HAP-1 (cell line): Measurements from ENCODE around the gene NBPF11.
"Not testable (repeated sequence)": the region's sequence is repeated elsewhere in the genome, so short reads cannot be mapped to it uniquely, and the experiment has no call there.

ENCODE experiments used
- DNase-seq, 2 experiments: peaks; one replicate each; pipeline ENCODE4 v3.0.0-alpha.2; 2016 to 2020; ENCODE audit warnings: low spot score in 2 of 2
- H3K27me3 ChIP-seq: fragments of 250-450 bp; sonication (Bioruptor Pico); 2 replicates; pipeline ENCODE4 v1.5.1; 2020; ENCODE audit warnings: low read depth, mild to moderate bottlenecking, moderate library complexity
- H3K36me3 ChIP-seq: fragments of 250-450 bp; sonication (Bioruptor Pico); replicated peaks from 2 replicates; pipeline ENCODE4 v1.5.1; 2020; ENCODE audit warnings: mild to moderate bottlenecking
- H3K4me1 ChIP-seq: fragments of 250-450 bp; sonication (Bioruptor Pico); 2 replicates; pipeline ENCODE4 v1.5.1; 2020; ENCODE audit warnings: mild to moderate bottlenecking
- H3K4me3 ChIP-seq: fragments of 250-450 bp; sonication (Bioruptor Pico); 2 replicates; pipeline ENCODE4 v1.5.1; 2020; ENCODE audit warnings: mild to moderate bottlenecking, moderate library complexity
- H3K9me3 ChIP-seq: fragments of 250-450 bp; sonication (Bioruptor Pico); 2 replicates; pipeline ENCODE4 v1.5.1; 2020; ENCODE audit warnings: mild to moderate bottlenecking, moderate library complexity
- in situ Hi-C: fragments of 300-500 bp; cut with MboI; formaldehyde crosslinking; loops from 3 replicates; pipeline ENCODE4 v1.14.3; 2020; ENCODE audit warnings: low sequenced_read_pairs, inconsistent platforms, mixed read lengths

NBPF11 gene

GRCh38 chr1:148138606-148139005 lies 13.5 kb downstream of the NBPF11 start:
- in situ Hi-C loops, H3K27me3 ChIP-seq: not testable (repeated sequence)

DNA sequence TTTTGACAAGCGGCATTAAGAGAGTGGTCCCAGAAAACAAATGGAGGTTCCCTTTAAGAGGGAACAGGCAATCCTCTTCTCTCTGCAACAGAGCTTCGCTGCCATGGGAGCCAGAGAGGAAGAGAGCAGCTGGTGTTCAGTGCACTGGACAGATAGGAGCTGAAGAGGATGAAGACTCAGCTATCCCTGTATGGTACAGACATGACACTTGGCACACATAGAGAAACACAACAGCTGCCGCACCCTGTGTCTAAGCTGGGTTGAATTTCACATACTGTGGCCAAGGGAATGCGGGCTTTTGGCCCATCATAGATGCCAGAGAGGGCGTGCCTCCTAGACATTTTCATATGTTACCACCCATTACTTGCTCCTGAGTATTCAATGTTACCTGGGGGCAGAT lies 29.7 kb downstream of the NBPF11 start:
- H3K27me3 ChIP-seq, H3K36me3 ChIP-seq, DNase-seq, H3K4me1 ChIP-seq, H3K4me3 ChIP-seq, in situ Hi-C loops, H3K9me3 ChIP-seq: not testable (repeated sequence)

More at GRCh38 chr1:148138606-148139005, 13.5 kb downstream of the NBPF11 start:
- not testable (repeated sequence) for DNase-seq, H3K9me3 ChIP-seq, H3K4me1 ChIP-seq, H3K36me3 ChIP-seq, H3K4me3 ChIP-seq

DNA sequence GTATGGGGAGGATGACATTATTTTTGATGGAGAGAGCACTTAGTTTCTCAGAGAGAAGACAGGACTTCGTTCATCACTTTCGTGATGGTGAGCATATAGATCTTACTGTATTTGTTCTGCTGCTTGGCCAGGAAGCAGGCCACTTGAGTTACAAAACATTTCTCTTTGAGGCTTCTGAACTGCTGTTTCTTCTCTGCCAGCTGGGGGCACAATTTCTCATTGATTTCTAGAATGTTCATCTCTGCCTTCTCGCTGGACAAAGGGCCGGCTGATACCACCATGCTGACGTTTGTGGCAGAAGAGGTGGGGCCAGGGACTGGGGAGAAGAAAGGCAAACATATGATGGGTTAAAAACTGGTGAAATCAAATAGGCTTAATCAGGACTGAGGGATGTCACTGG lies 31.7 kb downstream of the NBPF11 start:
- in situ Hi-C loops, H3K36me3 ChIP-seq, H3K27me3 ChIP-seq, H3K4me3 ChIP-seq, H3K4me1 ChIP-seq, H3K9me3 ChIP-seq: not testable (repeated sequence)
- peak in 1 of 2 experiments; percentile 10 for DNase-seq

GRCh38 chr1:148095732-148096131 lies 56.3 kb downstream of the NBPF11 start:
- H3K27me3 ChIP-seq, in situ Hi-C loops, DNase-seq, H3K4me1 ChIP-seq, H3K36me3 ChIP-seq, H3K4me3 ChIP-seq, H3K9me3 ChIP-seq: not testable (repeated sequence)

DNA sequence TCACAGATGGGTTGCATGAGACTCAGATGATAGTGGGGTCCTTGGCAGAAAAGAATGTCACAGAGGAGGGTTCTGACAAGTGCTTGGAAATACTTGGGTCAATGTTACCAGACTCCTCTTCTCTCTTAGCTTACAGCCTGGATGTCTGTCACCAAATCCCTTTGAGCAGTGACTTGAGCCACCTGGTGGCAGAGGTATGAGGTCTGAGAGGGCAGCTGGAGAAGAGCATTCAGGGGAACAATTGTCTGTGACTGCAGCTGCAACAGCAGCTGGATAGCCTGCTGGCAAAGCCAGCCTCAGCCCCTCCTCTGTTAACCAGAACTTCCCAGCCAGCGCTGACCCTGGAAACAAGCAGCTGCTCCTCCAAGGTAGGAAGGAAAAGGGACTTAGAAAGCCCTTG lies 65.9 kb downstream of the NBPF11 start:
- in situ Hi-C loops, H3K9me3 ChIP-seq, H3K36me3 ChIP-seq, H3K27me3 ChIP-seq, DNase-seq, H3K4me3 ChIP-seq, H3K4me1 ChIP-seq: not testable (repeated sequence)

- in situ Hi-C loops, H3K4me1 ChIP-seq, H3K4me3 ChIP-seq, H3K27me3 ChIP-seq, H3K9me3 ChIP-seq, DNase-seq, H3K36me3 ChIP-seq: not testable (repeated sequence)
These were observed 70.9 kb downstream of the NBPF11 start for GRCh38 chr1:148081205-148081604.

DNA sequence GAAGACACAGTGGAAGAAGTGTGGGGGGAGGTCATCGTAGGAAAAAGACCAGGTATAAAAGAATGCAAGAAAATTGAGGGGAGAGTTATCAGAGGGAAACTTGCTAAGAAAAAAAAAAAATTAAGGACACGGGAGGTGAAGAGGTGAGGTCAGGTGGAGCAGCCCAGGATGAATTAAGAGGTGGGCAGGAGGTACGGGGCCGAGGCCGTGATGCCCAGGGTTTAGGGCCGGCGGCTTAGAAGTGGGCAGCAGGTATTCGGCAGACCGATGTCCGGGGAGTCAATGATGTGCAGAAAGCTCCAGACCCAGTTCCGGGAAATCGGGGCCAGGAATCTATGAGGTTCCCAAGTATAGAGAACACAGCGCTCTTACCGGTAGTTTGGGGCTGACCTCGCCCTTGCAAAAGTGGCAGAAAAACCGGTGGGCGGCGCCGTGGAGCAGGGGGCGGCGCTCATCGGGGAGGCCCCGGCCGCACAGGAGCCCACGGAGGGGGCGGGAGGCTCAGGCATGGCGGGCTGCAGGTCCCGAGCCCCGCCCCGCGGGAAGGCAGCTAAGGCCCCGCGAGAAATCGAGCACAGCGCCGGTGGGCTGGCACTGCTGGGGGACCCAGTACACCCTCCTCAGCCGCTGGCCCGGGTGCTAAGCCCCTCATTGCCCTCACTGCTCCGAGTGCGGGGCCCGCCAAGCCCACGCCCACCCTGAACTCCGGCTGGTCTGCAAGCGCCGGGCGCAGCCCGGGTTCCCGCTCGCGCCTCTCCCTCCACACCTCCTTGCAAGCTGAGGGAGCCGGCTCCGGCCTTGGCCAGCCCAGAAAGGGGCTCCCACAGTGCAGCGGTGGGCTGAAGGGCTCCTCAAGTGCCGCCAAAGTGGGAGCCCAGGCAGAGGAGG lies 73.2 kb downstream of the NBPF11 start:
- H3K4me1 ChIP-seq, H3K4me3 ChIP-seq, H3K9me3 ChIP-seq, in situ Hi-C loops, H3K27me3 ChIP-seq, DNase-seq, H3K36me3 ChIP-seq: not testable (repeated sequence)

DNA sequence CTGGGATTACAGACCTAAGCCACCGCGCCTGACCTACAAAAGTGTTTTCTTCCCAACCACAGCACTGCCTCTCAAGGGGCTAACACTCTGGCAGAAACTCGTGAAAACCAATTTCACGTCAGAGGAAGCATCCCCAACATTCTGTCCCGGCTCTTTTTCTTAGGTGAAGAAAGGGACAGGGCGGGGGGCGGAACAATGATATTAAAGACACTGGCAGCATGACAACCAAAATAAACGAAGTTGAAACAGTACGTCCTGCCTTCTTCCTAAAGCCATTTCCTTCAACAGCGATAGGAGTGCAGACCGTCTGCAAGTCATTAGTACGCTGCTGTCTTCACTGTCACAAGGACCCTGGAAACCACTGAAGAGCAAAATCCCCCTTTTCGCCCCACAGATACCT lies 74.0 kb downstream of the NBPF11 start:
- H3K4me1 ChIP-seq, H3K36me3 ChIP-seq, in situ Hi-C loops: not testable (repeated sequence)

DNA sequence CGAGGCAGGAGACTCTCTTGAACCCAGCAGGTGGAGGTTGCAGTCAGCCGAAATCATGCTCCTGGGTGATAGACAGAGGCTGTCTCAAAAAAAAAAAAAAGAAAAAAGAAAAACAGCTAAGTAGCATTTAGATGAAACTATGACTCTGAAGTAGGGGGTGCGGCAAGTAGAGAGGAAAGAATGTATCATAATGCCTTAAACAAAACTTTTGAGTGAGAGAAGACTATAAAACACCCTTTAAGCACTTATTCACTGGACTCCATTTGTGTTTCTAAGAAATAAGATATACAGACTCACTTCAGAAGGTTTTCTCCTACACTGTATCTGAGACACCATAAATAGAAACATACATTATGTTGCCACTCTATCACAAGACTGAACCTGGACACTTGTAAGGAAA lies 74.6 kb downstream of the NBPF11 start:
- H3K36me3 ChIP-seq, DNase-seq, H3K4me1 ChIP-seq, H3K27me3 ChIP-seq, H3K4me3 ChIP-seq, H3K9me3 ChIP-seq, in situ Hi-C loops: not testable (repeated sequence)

More for the DNA sequence above, 74.0 kb downstream of the NBPF11 start:
- not testable (repeated sequence) for H3K4me3 ChIP-seq, DNase-seq, H3K27me3 ChIP-seq, H3K9me3 ChIP-seq

- DNase-seq, H3K4me3 ChIP-seq, in situ Hi-C loops, H3K4me1 ChIP-seq, H3K27me3 ChIP-seq, H3K9me3 ChIP-seq, H3K36me3 ChIP-seq: not testable (repeated sequence)
These were observed 78.7 kb downstream of the NBPF11 start for GRCh38 chr1:148073392-148073791.

DNA sequence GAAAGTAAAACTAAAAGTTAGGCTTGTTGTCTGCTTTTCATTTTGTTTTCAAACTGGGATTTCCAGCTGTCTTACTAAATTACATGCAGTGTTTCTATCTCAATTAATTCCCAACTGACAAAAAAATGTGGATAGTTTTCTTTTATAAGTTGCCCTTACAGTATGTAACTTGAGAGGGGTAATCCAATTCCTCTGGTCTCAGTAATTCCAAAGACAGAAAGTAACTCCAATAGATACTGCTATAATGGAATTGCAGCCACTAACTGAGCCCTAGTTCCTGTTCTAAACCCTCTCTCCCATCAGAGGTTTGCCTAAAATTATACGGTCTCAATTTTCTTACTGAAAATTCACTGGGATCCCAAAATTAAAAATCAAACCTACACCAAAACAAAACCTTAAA lies 83.5 kb downstream of the NBPF11 start:
- DNase-seq, H3K4me1 ChIP-seq, H3K36me3 ChIP-seq, in situ Hi-C loops, H3K27me3 ChIP-seq, H3K4me3 ChIP-seq, H3K9me3 ChIP-seq: not testable (repeated sequence)

DNA sequence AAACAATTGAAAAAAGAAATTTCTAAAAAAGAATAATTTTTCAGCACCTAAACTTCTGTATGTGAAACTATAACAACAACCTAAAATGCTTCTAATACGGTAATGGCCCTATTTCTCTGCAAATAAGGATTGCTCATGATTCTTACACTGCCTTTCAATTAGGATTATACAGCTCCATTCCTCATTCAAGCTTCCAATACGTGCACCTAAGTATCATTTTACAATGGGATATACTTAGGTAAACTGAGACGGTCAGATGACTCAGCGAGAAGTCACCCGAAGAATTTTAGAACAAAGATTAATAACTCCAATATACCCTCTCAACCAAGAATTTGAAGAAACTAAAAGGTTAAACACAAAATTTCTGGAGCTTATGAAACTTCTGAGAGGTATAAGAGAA lies 83.9 kb downstream of the NBPF11 start:
- in situ Hi-C loops, H3K36me3 ChIP-seq, DNase-seq, H3K9me3 ChIP-seq, H3K4me1 ChIP-seq, H3K27me3 ChIP-seq, H3K4me3 ChIP-seq: not testable (repeated sequence)

- H3K9me3 ChIP-seq, H3K27me3 ChIP-seq, in situ Hi-C loops, H3K4me3 ChIP-seq, H3K36me3 ChIP-seq, DNase-seq, H3K4me1 ChIP-seq: not testable (repeated sequence)
These were observed 91.8 kb downstream of the NBPF11 start for GRCh38 chr1:148060294-148060701.

DNA sequence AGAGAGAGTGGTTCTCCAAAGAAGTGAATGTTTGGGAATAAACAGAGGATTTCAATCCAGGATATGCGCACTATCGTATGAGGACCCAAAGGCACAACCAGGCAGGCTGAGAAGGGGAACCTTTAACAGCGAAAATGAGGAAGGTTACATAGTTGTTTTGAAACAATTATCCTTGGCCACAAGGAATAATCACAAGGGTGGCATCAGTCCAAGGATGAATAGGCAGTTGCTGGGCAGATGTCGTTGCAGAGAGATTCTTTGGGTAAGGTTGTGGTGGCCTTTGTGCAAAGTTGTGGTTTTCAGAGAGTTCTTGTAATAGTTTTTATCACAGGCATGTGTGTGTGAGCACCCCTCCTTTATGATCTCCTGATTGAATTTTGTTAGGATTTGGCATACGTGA lies 94.7 kb downstream of the NBPF11 start:
- H3K36me3 ChIP-seq, in situ Hi-C loops, DNase-seq: not testable (repeated sequence)

More for the DNA sequence above, 94.7 kb downstream of the NBPF11 start:
- not testable (repeated sequence) for H3K4me3 ChIP-seq, H3K4me1 ChIP-seq, H3K9me3 ChIP-seq, H3K27me3 ChIP-seq
